Right renal pelvis (tissue), 4 donors: ENCODE data around the gene TTC36. TPM values are rescaled to one million over a fixed set of nuclear protein-coding genes. Genes with fewer than 3 reads are reported as not detected.
"Not testable (repeated sequence)": the region's sequence is repeated elsewhere in the genome, so short reads cannot be mapped to it uniquely, and the experiment has no call there.

Experiments
- DNase-seq, 4 donors: peaks; one replicate each; pipeline ENCODE4 v3.0.0-alpha.2; 2013; ENCODE audit warnings: low read depth in 4 of 4, low spot score in 3 of 4, missing footprints in 1 of 4
- polyA plus RNA-seq, 4 donors: library from polyadenylated mRNA; unstranded; fragments of 120-200 nt; gene quantifications; one replicate each; pipeline ENCODE4 v1.2.1, GENCODE V29; 2013; ENCODE audit not compliant: insufficient read length in 4 of 4

Gene TTC36
- polyA plus RNA-seq, 4 donors, result 0.55 to 2.5 (median 1.2) TPM

DNA sequence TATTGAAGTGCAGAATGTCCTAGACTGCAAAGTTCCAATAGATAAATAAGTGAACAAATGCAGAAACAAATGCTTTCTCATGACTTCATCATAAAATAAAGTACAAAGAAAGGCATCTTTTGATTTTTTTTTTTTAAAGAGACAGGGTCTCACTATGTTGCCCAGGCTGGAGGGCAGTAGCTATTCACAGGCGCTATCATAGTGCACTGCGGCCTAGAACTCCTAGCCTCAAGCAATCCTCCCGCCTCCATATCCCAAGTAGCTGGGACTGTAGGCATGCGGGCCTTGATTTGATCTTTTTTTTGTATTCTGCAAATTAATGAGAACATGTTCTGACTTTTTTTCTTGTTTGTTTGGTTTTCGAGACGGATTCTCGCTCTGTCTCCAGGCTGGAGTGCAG lies 47.4 kb downstream of the TTC36 start:
- no peak for DNase-seq

DNA sequence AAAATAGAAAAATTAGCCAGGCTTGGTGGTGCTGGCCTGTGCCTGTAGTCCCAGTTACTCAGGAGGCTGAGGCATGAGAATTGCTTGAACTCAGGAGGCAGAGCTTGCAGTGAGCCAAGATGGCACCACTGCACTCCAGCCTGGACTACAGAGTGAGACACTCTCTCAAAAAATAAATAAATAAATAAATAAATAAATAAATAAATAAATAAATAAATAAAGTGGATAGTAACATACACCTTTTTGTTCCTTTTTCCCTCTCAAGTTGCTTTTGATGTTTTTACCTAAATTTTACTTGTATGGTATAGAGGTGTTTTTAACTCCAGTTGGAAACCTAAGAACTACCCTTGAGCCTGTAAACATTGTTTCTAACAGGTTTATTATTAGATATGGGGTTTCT lies 50.7 kb downstream of the TTC36 start:
- DNase-seq, result not testable (repeated sequence)

Other genes with a start within 250 kb of the TTC36 start
- gene CD3E, start 222.7 kb upstream of the TTC36 start, polyA plus RNA-seq, result 1 to 10 TPM in 1 of 4 donors, under 1 TPM in 3; 0.28 to 1.2 (median 0.53) TPM
- under 1 TPM; 0.24 to 0.95 (median 0.44) TPM for gene CD3D, start 184.8 kb upstream of the TTC36 start, polyA plus RNA-seq
- under 1 TPM; 0.15 to 0.47 (median 0.19) TPM for gene CD3G, start 183.1 kb upstream of the TTC36 start, polyA plus RNA-seq
- gene UBE4A, start 167.9 kb upstream of the TTC36 start, polyA plus RNA-seq, result 10 to 100 TPM; 35.7 to 43.2 (median 41.0) TPM
- 100 to 1,000 TPM; 398 to 470 (median 428) TPM for gene ATP5MG, start 125.9 kb upstream of the TTC36 start, polyA plus RNA-seq
- 10 to 100 TPM; 34.4 to 41.7 (median 40.2) TPM for gene KMT2A, start 91.0 kb upstream of the TTC36 start, polyA plus RNA-seq
- 10 to 100 TPM; 26.0 to 31.3 (median 29.2) TPM for gene TMEM25, start 3.7 kb downstream of the TTC36 start, polyA plus RNA-seq
- gene IFT46, start 38.5 kb downstream of the TTC36 start, polyA plus RNA-seq, result 10 to 100 TPM; 36.4 to 44.5 (median 44.0) TPM
- 100 to 1,000 TPM; 179 to 199 (median 199) TPM for gene ARCN1, start 44.9 kb downstream of the TTC36 start, polyA plus RNA-seq
- 100 to 1,000 TPM; 117 to 146 (median 122) TPM for gene PHLDB1, start 80.1 kb downstream of the TTC36 start, polyA plus RNA-seq
- 1 to 10 TPM in 1 of 4 donors, under 1 TPM in 3; 0.41 to 1.4 (median 0.91) TPM for gene TREH, start 152.2 kb downstream of the TTC36 start, polyA plus RNA-seq